ENCODE data around the gene DISP3.

The DISP3 gene

DNA sequence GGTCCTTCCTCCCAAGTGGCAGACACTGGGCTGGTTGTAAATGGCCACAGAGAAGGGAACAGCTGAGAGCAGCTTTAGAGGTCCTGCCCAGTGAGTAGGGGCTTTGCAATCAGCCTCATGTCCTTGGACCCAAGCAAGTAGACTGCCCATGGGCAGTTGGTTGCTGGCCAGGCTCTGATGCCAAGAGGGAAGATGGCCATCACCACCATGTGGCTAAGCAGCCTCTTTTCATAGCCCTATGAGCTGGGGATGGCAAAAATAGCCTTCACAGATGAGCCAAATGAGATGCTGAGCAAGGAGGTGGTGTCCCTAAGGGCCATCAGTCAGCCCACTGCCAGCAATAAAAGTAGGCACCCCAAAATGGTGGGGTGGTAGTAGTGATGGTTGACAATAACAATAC lies 3.2 kb downstream of the DISP3 start:
- H3K27me3 ChIP-seq, result no peaks in the 10 kb centered on the region
- no peak for DNase-seq
- H3K4me1 ChIP-seq, result peaks cover 16% of the 10 kb centered on the region
- H3K9me3 ChIP-seq, result no peaks in the 10 kb centered on the region
- no peak overlapping the region for H3K4me3 ChIP-seq (ENCODE audit: low read depth, low read length)
- TF ChIP-seq, protein P1, sequence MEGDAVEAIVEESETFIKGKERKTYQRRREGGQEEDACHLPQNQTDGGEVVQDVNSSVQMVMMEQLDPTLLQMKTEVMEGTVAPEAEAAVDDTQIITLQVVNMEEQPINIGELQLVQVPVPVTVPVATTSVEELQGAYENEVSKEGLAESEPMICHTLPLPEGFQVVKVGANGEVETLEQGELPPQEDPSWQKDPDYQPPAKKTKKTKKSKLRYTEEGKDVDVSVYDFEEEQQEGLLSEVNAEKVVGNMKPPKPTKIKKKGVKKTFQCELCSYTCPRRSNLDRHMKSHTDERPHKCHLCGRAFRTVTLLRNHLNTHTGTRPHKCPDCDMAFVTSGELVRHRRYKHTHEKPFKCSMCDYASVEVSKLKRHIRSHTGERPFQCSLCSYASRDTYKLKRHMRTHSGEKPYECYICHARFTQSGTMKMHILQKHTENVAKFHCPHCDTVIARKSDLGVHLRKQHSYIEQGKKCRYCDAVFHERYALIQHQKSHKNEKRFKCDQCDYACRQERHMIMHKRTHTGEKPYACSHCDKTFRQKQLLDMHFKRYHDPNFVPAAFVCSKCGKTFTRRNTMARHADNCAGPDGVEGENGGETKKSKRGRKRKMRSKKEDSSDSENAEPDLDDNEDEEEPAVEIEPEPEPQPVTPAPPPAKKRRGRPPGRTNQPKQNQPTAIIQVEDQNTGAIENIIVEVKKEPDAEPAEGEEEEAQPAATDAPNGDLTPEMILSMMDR (IDR thresholded peaks at IDR 0.05; ENCODE audit: low read depth, low read length), result no peak
- no peaks in the 10 kb centered on the region for H3K36me3 ChIP-seq

DNA sequence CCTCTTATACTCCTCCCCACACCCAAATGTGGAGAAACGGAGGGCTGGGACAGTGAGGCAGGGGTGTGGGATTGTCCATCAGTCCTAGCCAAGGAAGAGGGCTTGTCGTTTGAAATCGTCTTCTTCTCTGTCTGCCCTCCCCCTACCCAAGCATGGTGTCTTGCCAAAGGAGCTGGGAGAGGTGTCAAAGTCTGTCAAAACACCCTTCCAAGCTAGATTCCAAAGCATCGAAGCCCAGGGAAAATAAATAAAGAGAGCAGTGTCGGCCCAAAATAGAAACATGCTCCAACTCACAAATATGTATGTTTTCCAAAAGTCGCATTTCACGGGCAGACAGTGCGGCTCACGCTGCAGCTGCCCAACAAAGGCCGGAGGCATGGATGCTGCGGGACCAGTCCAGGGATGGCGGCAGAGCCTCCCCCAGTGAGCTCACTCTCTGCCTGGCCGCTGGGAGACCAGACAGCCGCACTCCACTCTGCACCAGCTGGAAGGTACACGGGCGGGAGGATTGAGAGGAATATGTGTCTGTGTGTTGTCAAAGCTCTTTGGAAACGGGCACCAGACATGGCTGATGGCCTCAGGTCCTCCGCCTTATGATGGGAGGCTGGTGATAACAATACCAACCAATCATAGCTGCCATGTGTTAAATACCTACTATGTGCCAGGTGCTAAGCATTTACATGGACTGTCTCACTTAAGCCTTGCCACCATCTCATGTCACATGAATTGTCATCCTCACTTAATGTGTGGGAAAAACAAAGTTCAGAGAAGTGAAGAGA lies 3.9 kb downstream of the DISP3 start:
- Histone ChIP-seq H3K27me3 (no peaks in the 10 kb centered on the region), H3K4me3 (ENCODE audit: low read depth, low read length) (no peak overlapping the region), H3K36me3 (no peaks in the 10 kb centered on the region), H3K9me3 (no peaks in the 10 kb centered on the region), H3K4me1 (peaks cover 16% of the 10 kb centered on the region)
- TF ChIP-seq, protein P1 (IDR thresholded peaks at IDR 0.05; ENCODE audit: low read depth, low read length), result no peak
- peak; percentile 37 for DNase-seq

GRCh38 chr1:11483581-11484320 lies 4.8 kb downstream of the DISP3 start:
- H3K36me3 ChIP-seq, result no peaks in the 10 kb centered on the region
- H3K27me3 ChIP-seq, result no peaks in the 10 kb centered on the region
- DNase-seq, result peak; percentile 67
- H3K4me1 ChIP-seq, result peaks cover 12% of the 10 kb centered on the region
- no peaks in the 10 kb centered on the region for H3K9me3 ChIP-seq
- TF ChIP-seq, protein P1 (IDR thresholded peaks at IDR 0.05; ENCODE audit: low read depth, low read length), result no peak
- H3K4me3 ChIP-seq (ENCODE audit: low read depth, low read length), result no peak overlapping the region

GRCh38 chr1:11484321-11484655 lies 5.3 kb downstream of the DISP3 start:
- Histone ChIP-seq H3K9me3 (no peaks in the 10 kb centered on the region), H3K4me3 (ENCODE audit: low read depth, low read length) (no peak overlapping the region), H3K4me1 (peaks cover 12% of the 10 kb centered on the region), H3K36me3 (no peaks in the 10 kb centered on the region), H3K27me3 (no peaks in the 10 kb centered on the region)
- TF ChIP-seq, protein P1 (IDR thresholded peaks at IDR 0.05; ENCODE audit: low read depth, low read length), result no peak
- DNase-seq, result no peak

GRCh38 chr1:11485191-11485590 lies 6.2 kb downstream of the DISP3 start:
- no peak for DNase-seq
- TF ChIP-seq, protein P1 (IDR thresholded peaks at IDR 0.05; ENCODE audit: low read depth, low read length), result no peak
- H3K4me3 ChIP-seq (ENCODE audit: low read depth, low read length), result no peak overlapping the region
- H3K27me3 ChIP-seq, result no peaks in the 10 kb centered on the region
- peaks cover 12% of the 10 kb centered on the region for H3K4me1 ChIP-seq
- no peaks in the 10 kb centered on the region for H3K9me3 ChIP-seq
- no peaks in the 10 kb centered on the region for H3K36me3 ChIP-seq
